Fibroblast of the aortic adventitia (primary cell): ENCODE measurements around the gene UGT1A6. TPM values are rescaled to one million over a fixed set of nuclear protein-coding genes. Genes with fewer than 3 reads are reported as not detected.

Experiments used
- DNase-seq: peaks from one replicate; pipeline ENCODE4 v3.0.0-alpha.2; 2010; ENCODE audit warnings: low read depth
- H3K4me3 ChIP-seq: 2 replicates; pipeline ENCODE4 v1.5.1; 2011; ENCODE audit warnings: low read depth, mild to moderate bottlenecking, control low read depth, low read length, moderate library complexity
- total RNA-seq: library from RNA; depleted of rRNA; stranded (reverse); fragments of >200 nt; gene quantifications from 2 replicates; pipeline ENCODE4 v1.2.3, GENCODE V29; 2012; ENCODE audit warnings: low replicate concordance
- TF ChIP-seq, protein P1 (sequence below): IDR thresholded peaks from 2 replicates; pipeline ENCODE4 v1.5.1; 2011; ENCODE audit warnings: mild to moderate bottlenecking, low read length, control low read depth, inconsistent platforms; ENCODE audit not compliant: insufficient read depth

The UGT1A6 gene
- total RNA-seq, 1 donor, result 0.09 TPM

DNA sequence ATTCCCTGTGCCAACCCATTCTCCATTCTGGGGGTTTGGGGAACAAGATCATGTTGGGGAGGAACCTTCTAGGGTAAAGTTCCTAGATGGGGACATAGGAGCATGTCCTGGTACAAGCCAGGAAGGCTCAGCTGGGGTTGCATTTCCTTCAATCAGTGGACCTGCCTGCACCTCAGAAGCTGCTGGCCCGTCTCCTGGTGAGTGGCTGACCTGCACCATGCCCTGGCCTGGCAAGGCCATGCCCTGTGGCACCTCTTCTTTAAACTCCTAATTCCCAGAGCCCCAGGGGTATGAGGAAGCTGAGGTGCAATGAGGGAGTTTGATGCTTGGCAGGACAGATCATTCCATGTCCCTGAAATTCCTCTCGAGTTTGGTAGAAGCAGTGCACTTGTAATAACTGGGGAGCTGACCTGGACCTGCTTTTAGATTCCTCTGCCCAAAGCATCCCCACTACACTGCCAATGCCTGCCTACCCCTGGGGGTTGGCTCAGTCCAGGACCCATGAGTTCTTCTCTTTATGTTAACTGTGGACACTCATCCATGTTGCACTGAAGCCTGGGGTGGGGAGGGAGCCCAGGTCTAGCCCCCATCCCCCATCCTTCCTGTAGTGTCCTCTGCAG is 110.7 kb downstream of the UGT1A6 start:
- H3K4me3 ChIP-seq, result no peak overlapping the region
- TF ChIP-seq, protein P1, sequence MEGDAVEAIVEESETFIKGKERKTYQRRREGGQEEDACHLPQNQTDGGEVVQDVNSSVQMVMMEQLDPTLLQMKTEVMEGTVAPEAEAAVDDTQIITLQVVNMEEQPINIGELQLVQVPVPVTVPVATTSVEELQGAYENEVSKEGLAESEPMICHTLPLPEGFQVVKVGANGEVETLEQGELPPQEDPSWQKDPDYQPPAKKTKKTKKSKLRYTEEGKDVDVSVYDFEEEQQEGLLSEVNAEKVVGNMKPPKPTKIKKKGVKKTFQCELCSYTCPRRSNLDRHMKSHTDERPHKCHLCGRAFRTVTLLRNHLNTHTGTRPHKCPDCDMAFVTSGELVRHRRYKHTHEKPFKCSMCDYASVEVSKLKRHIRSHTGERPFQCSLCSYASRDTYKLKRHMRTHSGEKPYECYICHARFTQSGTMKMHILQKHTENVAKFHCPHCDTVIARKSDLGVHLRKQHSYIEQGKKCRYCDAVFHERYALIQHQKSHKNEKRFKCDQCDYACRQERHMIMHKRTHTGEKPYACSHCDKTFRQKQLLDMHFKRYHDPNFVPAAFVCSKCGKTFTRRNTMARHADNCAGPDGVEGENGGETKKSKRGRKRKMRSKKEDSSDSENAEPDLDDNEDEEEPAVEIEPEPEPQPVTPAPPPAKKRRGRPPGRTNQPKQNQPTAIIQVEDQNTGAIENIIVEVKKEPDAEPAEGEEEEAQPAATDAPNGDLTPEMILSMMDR, result no peak
- DNase-seq, result no peak

DNA sequence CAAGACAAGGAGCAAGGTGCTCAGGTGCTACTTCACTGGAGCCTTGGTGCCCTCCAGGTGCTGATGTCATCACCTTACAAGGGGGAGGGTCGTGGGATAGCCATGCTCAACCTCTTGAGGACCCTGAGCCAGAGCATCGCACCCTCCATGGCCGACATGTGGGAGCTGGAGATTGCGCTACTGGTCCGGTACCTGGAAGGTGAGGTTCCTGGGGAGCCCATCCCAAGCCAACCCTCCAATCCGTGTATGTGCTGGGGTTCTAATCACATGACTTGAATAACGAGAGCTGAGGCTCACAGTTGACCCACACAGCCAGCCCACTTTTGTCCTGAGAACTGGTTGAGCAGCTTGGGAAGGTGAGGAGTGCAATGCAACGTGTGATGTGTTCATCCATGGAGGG is 111.3 kb downstream of the UGT1A6 start:
- no peak overlapping the region for H3K4me3 ChIP-seq
- TF ChIP-seq, protein P1, result no peak
- DNase-seq, result no peak

DNA sequence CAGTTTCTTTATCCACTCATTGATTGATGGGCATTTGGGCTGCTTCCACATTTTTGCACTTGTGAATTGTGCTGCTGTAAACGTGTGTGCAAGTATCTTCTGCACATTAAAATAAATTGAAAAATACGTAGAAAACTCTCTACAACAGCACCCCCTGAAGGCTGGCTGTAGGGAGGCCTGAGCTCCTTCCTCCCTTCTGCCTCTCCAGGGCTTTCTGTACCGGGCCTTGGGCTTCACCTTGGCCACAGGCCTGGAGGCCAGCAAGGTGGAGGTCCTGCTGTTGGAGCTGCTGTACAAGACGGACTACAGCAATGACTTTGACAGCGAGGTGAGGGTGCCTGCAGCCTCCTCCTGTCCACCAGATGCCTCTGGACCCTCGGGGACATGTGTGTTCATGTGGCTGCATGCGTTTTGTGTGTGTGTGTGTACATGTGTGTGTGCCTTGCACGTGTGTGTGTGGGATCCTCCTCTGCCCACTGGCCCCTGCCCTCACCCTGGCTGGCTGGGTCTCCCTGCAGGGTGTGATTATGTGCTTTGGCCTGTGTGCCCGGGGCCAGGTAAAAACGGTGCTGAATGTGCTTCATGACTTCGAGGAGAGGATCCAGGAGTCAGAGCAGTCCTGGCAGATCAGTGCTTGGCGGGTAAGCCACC is 114.7 kb downstream of the UGT1A6 start:
- TF ChIP-seq, protein P1, result peak; percentile 1
- H3K4me3 ChIP-seq, result no peak overlapping the region
- no peak for DNase-seq

DNA sequence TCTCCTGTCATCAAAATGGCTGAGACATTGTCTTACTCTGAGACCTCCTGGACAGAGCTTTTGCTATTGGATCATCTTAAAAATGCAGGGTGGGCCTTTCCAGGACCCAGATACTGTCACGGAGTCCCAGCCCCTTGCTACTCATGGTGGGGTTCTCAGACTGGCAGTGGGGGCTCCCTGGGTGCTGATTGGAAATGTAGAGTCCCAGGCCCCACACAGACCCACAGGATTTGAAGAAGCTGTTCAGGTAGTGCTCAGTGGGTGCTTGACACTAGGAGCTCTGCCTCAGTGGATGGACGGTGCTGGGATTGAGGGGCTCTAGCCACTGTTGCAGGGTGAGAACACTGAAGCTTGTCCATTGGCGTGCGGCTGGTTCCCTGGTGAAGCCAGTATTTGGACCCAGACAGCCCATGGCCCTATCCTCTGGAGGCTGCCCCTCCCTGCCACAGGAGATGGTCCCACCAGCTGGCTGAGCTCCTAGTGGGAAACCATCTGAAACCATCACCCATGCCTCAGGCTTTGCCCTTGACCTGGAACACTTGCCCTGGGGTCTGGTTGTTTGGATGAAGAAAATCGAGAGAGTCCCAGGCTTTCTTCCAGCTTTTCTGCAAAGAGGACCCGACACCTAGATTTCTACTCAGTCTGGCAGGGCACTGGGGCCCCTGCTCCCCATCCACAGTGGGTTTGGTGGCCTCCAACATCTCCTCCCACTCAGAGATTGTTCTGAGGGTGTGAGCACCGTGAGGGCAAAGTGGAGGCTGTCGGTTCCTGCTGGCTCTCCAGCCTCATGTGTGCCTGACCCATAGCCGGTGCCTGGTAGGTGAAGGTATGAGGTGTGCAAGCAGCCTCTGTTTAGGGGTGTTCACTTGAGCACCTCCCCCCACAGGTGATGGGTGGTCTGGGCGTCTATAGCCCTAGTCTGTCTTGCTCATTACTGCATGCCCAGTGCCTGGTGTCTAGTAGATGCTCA is 115.6 kb downstream of the UGT1A6 start:
- TF ChIP-seq, protein P1, result no peak
- no peak for DNase-seq

DNA sequence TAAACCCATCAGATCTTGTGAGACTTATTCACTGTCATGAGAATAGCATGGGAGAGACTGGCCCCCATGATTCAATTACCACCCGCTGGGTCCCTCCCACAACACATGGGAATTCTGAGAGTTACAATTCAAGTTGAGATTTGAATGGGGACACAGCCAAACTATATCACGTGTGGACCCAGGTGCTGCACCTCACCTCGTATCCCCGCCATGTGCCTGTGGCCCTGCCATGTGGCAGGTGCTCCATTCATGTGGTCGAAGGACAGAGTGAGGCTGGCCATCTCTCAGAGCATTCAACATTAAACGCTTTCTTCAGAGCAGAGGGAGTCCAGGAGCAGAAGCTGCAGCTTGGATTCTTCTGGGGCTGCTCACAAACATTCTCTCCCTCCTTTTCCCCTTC is 117.7 kb downstream of the UGT1A6 start:
- H3K4me3 ChIP-seq, result no peak overlapping the region
- DNase-seq, result no peak
- TF ChIP-seq, protein P1, result no peak

More for the DNA sequence above, 115.6 kb downstream of the UGT1A6 start:
- no peak overlapping the region for H3K4me3 ChIP-seq

DNA sequence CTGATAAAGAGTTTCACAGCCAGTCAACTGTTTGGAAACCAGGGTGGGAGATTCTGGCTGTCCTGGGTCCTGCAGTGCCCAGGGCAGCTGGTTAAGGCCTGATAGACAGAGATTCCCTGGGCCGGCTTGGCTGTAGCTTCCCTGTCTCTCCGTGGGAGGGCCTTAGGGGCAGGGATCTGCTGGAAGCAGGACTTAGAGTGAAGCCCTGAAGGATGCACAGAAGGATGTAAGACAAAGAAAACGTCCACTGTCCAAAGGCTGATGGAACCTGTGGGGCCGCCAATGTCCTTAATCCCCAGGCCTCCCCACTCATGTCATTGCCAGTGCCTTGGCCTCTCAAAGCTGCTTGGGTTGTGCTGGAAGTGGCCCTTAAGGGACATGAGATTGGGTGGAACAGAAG is 118.4 kb downstream of the UGT1A6 start:
- no peak for DNase-seq
- no peak overlapping the region for H3K4me3 ChIP-seq
- TF ChIP-seq, protein P1, result no peak
